NT2/D1 (cell line): ENCODE data around the gene MBD3L5.
"Not testable (repeated sequence)": the region's sequence is repeated elsewhere in the genome, so short reads cannot be mapped to it uniquely, and the experiment has no call there.

Source experiments
- DNase-seq: peaks from one replicate; pipeline ENCODE4 v3.0.0-alpha.2; 2011; ENCODE audit warnings: low read depth, low spot score
- H3K27me3 ChIP-seq: 2 replicates; pipeline ENCODE4 v1.6.0; 2011; ENCODE audit warnings: mild to moderate bottlenecking; ENCODE audit not compliant: insufficient read length, insufficient read depth
- H3K36me3 ChIP-seq: 2 replicates; pipeline ENCODE4 v1.6.1; 2011; ENCODE audit warnings: mild to moderate bottlenecking, low read length, mixed read lengths; ENCODE audit not compliant: insufficient read depth, insufficient read length
- H3K4me1 ChIP-seq: 2 replicates; pipeline ENCODE4 v1.5.1; 2011; ENCODE audit not compliant: insufficient read depth, insufficient read length
- H3K4me3 ChIP-seq: 2 replicates; pipeline ENCODE4 v1.5.1; 2011; ENCODE audit warnings: low read depth; ENCODE audit not compliant: insufficient read length
- H3K9ac ChIP-seq: 2 replicates; pipeline ENCODE4 v1.6.0; 2011; ENCODE audit warnings: low read depth; ENCODE audit not compliant: insufficient read length
- H3K9me3 ChIP-seq: 2 replicates; pipeline ENCODE4 v1.5.1; 2011; ENCODE audit warnings: mild to moderate bottlenecking, low read length; ENCODE audit not compliant: insufficient read depth
- SUZ12 ChIP-seq: IDR thresholded peaks from 2 replicates; pipeline ENCODE4 v1.6.1; 2011; ENCODE audit not compliant: insufficient read length, insufficient read depth; ENCODE audit errors: extremely low read depth
- YY1 ChIP-seq: IDR thresholded peaks from 2 replicates; pipeline ENCODE4 v1.6.1; 2011; ENCODE audit not compliant: insufficient read length, insufficient read depth
- ZNF274 ChIP-seq: IDR thresholded peaks from 2 replicates; pipeline ENCODE4 v1.6.1; 2011; ENCODE audit warnings: mild to moderate bottlenecking, low read depth, low read length

MBD3L5 gene

GRCh38 chr19:7018828-7019227 lies 11.6 kb upstream of the MBD3L5 start:
- H3K27me3 ChIP-seq, result no peaks in the 10 kb centered on the region
- H3K9ac ChIP-seq, result no peak overlapping the region
- no peak overlapping the region for H3K4me3 ChIP-seq
- TF ChIP-seq SUZ12, result no peak
- no peak for TF ChIP-seq YY1
- TF ChIP-seq ZNF274, result no peak
- no peaks in the 10 kb centered on the region for H3K4me1 ChIP-seq
- H3K9me3 ChIP-seq, result no peaks in the 10 kb centered on the region
- H3K36me3 ChIP-seq, result no peaks in the 10 kb centered on the region
- DNase-seq, result no peak

GRCh38 chr19:7021331-7021730 lies 9.0 kb upstream of the MBD3L5 start, which contains the start of gene MBD3L2B:
MBD3L2B (minus strand) TSS chr19:7021431; CDS start chr19:7021397, 34 bp downstream.
- H3K4me1 ChIP-seq, DNase-seq, H3K9me3 ChIP-seq, H3K36me3 ChIP-seq, H3K4me3 ChIP-seq, H3K9ac ChIP-seq, H3K27me3 ChIP-seq: not testable (repeated sequence)

- H3K9me3 ChIP-seq, H3K36me3 ChIP-seq, H3K9ac ChIP-seq, DNase-seq, H3K4me1 ChIP-seq, H3K4me3 ChIP-seq, H3K27me3 ChIP-seq: not testable (repeated sequence)
These were observed 1.6 kb upstream of the MBD3L5 start for GRCh38 chr19:7028790-7029189.

- not testable (repeated sequence) for H3K36me3 ChIP-seq, H3K9me3 ChIP-seq, H3K4me1 ChIP-seq, H3K4me3 ChIP-seq, H3K9ac ChIP-seq, DNase-seq, H3K27me3 ChIP-seq
These were observed 9.7 kb downstream of the MBD3L5 start, which contains the start of gene MBD3L4 for GRCh38 chr19:7040079-7040478. MBD3L4 (minus strand) TSS chr19:7040179; CDS start chr19:7040144, 35 bp downstream.

DNA sequence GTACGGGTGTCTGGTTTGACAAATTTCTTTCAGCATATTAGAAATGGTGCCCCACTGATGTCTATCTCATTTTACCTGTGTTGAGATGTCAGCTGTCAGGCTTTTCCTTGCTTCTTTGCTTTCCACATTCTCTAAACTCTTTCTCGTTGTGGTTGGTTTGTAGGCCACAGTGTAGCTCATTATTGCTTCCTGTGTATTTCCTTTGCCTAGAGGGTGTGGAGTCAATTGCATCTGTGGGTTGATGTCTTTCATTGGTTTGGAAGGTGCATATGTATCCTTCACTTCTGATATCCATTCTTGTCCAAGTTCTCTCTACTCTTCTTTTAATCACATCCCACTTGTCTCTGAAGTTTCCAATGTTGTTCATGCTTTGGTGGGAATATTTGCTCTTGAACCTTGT lies 11.2 kb downstream of the MBD3L5 start:
- not testable (repeated sequence) for H3K4me3 ChIP-seq, H3K9ac ChIP-seq, H3K27me3 ChIP-seq, H3K36me3 ChIP-seq, DNase-seq, H3K9me3 ChIP-seq, H3K4me1 ChIP-seq

- H3K9me3 ChIP-seq, H3K27me3 ChIP-seq, H3K4me1 ChIP-seq, H3K9ac ChIP-seq, H3K4me3 ChIP-seq, DNase-seq, H3K36me3 ChIP-seq: not testable (repeated sequence)
These were observed 18.6 kb downstream of the MBD3L5 start, which contains the start of gene MBD3L2 for GRCh38 chr19:7049021-7049420. MBD3L2 (plus strand) TSS chr19:7049321; CDS start chr19:7049374, 53 bp downstream.

GRCh38 chr19:7051421-7051820 lies 21.0 kb downstream of the MBD3L5 start:
- H3K9me3 ChIP-seq, H3K27me3 ChIP-seq, H3K4me3 ChIP-seq, H3K9ac ChIP-seq, H3K36me3 ChIP-seq, H3K4me1 ChIP-seq, DNase-seq: not testable (repeated sequence)

DNA sequence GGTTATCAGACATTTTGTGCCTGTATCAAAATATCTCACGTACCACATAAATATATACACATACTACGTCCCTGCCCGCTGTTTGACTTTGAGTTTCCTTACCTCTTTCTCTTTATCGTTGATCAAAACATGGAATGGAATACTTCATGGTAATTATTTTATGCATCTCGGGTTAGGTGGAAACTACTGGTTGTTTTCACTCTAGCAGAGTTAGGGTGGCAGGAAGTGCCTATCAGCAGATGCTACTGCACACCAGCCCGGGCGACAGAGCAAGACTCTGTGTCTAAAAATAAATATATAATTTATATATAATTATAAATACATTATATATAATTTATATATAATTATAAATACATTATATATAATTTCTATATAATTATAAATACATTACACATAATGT lies 22.5 kb downstream of the MBD3L5 start:
- H3K4me1 ChIP-seq, DNase-seq, H3K27me3 ChIP-seq, H3K4me3 ChIP-seq, H3K9me3 ChIP-seq, H3K9ac ChIP-seq, H3K36me3 ChIP-seq: not testable (repeated sequence)

GRCh38 chr19:7054635-7055368 lies 24.4 kb downstream of the MBD3L5 start:
- not testable (repeated sequence) for H3K9me3 ChIP-seq, H3K27me3 ChIP-seq, H3K36me3 ChIP-seq, DNase-seq, H3K4me3 ChIP-seq, H3K4me1 ChIP-seq, H3K9ac ChIP-seq

- H3K4me1 ChIP-seq, H3K9me3 ChIP-seq, DNase-seq, H3K36me3 ChIP-seq, H3K4me3 ChIP-seq, H3K27me3 ChIP-seq, H3K9ac ChIP-seq: not testable (repeated sequence)
These were observed 25.3 kb downstream of the MBD3L5 start for GRCh38 chr19:7055679-7056078.

- not testable (repeated sequence) for H3K27me3 ChIP-seq, DNase-seq, H3K9me3 ChIP-seq, H3K9ac ChIP-seq, H3K4me1 ChIP-seq, H3K36me3 ChIP-seq, H3K4me3 ChIP-seq
These were observed 26.0 kb downstream of the MBD3L5 start for GRCh38 chr19:7056371-7056770.

GRCh38 chr19:7058576-7058975 lies 28.2 kb downstream of the MBD3L5 start, which contains the start of gene MBD3L3:
MBD3L3 (minus strand) TSS chr19:7058676; CDS start chr19:7058605, 71 bp downstream.
- H3K9ac ChIP-seq, H3K36me3 ChIP-seq, H3K9me3 ChIP-seq, H3K27me3 ChIP-seq, H3K4me3 ChIP-seq, DNase-seq, H3K4me1 ChIP-seq: not testable (repeated sequence)
